Mucosa of stomach (tissue), 1 donor: ENCODE results near the gene ADSS1.

Experiments
- H3K27me3 ChIP-seq: one replicate; pipeline ENCODE4 v1.7.0; 2013; ENCODE audit warnings: mild to moderate bottlenecking, low read length; ENCODE audit not compliant: control insufficient read depth, insufficient read depth
- H3K36me3 ChIP-seq: one replicate; pipeline ENCODE4 v1.7.0; 2013; ENCODE audit warnings: low read length; ENCODE audit not compliant: control insufficient read depth, insufficient read depth
- H3K4me1 ChIP-seq: one replicate; pipeline ENCODE4 v1.7.0; 2013; ENCODE audit warnings: mild to moderate bottlenecking, low read length; ENCODE audit not compliant: control insufficient read depth, insufficient read depth
- H3K4me3 ChIP-seq: one replicate; pipeline ENCODE4 v1.7.0; 2013; ENCODE audit warnings: low read length
- H3K9ac ChIP-seq: one replicate; pipeline ENCODE4 v1.7.0; 2013; ENCODE audit warnings: mild to moderate bottlenecking, low read length, moderate library complexity
- H3K9me3 ChIP-seq: one replicate; pipeline ENCODE4 v1.7.0; 2013; ENCODE audit warnings: mild to moderate bottlenecking, low read length, moderate library complexity; ENCODE audit not compliant: control insufficient read depth
- donor health status: Pancreatic carcinoma.

Gene ADSS1

DNA sequence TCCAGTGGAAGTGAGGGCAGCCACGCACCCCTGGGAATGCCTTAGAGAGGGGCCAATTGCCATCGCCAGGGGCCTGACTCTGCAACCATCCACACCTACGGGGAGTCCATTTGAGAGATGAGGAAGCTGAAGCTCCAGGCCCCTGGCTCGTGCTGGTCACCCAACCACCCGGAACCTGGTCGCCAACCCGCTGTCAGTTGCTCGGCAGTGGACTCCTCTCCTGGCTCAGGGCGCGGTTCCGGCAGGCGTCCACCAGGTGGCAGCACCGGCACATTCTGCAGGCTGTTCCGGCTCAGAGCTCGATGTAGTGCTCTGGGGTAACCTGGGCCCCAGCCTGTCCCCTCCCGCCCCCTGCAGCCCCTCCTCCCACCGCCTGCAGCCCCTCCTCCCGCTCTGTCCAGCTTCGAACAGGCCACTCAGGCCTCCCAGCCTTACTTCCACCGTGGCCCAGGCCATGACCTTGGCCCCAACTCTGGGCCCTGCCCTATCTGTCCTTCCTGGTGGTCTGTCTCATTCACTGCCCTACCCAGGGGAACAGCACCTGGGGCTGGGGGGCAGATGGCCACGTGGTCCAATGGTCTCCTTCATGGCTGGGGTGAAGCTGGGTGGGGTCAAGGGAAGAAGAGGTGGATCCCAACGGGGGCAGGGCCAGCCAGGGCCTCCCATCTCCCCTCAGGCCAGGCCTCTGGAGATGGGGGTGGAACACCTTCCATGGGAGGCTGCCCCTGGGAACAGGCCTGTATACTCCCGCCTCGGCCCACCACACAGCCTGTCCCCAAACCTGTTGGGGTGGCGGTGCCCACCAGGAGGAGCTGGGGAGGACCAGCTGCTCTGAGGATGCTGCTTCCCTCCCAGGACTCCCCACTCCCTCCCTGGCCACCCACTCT is 44.7 kb downstream of the ADSS1 start:
- H3K9ac ChIP-seq, result no peak overlapping the region

DNA sequence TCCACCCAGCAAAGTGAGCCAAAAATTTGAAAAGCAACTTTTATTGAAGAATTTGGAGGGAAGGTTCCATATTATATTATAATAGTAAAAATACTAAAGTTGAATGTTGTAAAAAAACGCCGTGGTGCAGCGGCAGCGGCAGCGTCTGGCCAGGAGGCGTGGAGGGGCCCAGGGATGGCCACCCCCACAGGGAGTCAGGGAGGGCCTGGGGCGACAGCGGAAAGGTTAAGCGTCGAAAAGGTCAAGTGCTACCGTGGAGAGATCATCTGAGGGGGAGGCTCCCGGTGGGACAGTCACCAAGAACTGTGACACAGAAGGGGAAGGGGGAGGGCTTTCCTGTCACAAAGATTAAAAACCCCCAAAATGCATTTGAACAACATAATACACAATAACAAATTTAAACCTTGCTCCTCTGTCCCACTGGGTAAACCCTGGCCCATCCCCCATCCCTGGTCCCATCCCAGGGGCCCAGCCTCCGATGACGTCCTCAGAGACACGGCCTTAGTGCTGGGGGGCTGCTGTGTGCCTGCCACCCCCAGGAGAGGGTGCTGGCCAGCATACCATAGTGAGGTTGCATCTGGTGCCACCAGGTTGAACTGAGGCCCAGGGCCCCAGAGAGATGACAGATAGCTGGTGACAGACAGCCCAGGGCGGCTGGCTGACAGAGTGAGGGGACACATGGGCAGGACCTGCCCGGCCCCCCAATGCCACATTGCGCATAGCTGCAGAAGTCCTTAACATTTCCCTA is 45.5 kb downstream of the ADSS1 start:
- peaks cover 13% of the 10 kb centered on the region for H3K36me3 ChIP-seq
- H3K4me3 ChIP-seq, result no peak overlapping the region
- no peak overlapping the region for H3K9ac ChIP-seq
- H3K27me3 ChIP-seq, result no peaks in the 10 kb centered on the region
- H3K4me1 ChIP-seq, result peaks cover 12% of the 10 kb centered on the region
- H3K9me3 ChIP-seq, result no peaks in the 10 kb centered on the region

More for the DNA sequence above, 44.7 kb downstream of the ADSS1 start:
- H3K36me3 ChIP-seq, result peaks cover 13% of the 10 kb centered on the region
- no peaks in the 10 kb centered on the region for H3K9me3 ChIP-seq
- H3K27me3 ChIP-seq, result no peaks in the 10 kb centered on the region
- H3K4me1 ChIP-seq, result peaks cover 12% of the 10 kb centered on the region
- H3K4me3 ChIP-seq, result no peak overlapping the region

DNA sequence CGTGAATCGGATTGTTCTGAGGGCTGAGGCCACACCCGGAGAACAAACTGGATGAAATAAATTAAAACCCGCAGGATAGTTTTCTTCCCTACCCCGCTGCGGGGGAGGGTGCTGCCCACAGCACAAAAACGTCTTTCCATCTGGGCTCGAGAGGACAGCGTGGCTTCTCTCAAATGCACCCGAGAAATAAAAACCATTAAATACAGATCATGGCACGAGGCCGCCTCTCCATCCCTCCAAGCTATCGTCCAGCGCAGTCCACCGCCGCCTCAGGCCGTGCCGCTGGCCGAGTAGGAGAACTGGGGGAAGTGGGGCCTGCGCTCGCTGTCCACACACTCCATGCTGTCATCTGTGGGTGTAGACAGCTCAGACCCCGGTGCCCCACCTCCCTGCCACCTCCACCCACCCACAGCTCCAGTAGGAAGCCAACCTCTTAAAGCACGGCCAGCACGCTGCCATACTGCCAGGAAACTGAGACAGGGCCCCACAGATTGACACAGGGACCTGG is 46.1 kb downstream of the ADSS1 start:
- Histone ChIP-seq H3K9me3 (no peaks in the 10 kb centered on the region), H3K27me3 (no peaks in the 10 kb centered on the region), H3K36me3 (peaks cover 13% of the 10 kb centered on the region), H3K4me1 (peaks cover 12% of the 10 kb centered on the region), H3K4me3 (no peak overlapping the region), H3K9ac (no peak overlapping the region)

DNA sequence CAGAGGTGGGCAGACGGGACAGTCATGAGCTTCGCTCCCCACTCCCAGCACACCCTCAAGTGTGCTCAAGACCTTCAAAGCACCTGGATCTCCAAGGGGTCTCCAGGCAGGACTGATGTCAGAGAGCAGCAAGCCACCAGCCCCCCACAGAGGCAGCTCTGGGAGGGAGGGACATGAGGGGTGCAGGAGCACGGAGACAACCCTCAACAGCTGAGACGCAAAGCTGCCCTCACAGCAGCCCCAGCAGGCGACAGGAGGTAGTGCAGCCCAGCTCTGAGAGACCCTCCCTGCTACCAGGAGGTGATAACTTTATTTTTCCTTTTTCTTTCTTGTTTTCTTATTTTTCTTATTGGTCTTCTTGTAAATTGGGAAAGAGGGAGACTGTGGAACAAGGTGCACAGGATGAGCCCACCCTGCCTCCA is 46.8 kb downstream of the ADSS1 start:
- Histone ChIP-seq H3K9me3 (no peaks in the 10 kb centered on the region), H3K4me1 (peaks cover 12% of the 10 kb centered on the region), H3K4me3 (no peak overlapping the region), H3K27me3 (no peaks in the 10 kb centered on the region), H3K9ac (no peak overlapping the region), H3K36me3 (peaks cover 13% of the 10 kb centered on the region)

DNA sequence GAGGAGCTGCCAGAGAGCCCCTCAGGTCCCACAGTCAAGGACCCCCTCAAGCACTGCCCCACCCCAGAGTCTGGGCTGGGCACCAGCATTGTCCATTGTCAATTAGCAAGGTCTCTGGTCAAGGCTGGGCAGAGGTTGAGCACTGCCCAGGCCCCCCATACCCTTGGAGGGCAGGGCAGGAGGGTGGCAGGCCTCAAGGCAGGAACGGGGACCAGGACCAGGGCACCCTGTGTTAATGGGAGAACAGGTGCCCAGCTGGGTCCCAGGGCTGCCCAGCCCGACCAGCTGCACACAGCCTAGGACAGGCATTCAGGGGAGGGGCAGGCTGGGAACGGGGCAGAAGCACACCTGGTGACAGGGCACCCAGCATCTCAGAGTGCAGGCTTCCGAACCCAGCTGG is 47.3 kb downstream of the ADSS1 start:
- Histone ChIP-seq H3K9ac (no peak overlapping the region), H3K36me3 (peaks cover 13% of the 10 kb centered on the region), H3K27me3 (no peaks in the 10 kb centered on the region), H3K4me3 (no peak overlapping the region), H3K9me3 (no peaks in the 10 kb centered on the region), H3K4me1 (peaks cover 12% of the 10 kb centered on the region)

DNA sequence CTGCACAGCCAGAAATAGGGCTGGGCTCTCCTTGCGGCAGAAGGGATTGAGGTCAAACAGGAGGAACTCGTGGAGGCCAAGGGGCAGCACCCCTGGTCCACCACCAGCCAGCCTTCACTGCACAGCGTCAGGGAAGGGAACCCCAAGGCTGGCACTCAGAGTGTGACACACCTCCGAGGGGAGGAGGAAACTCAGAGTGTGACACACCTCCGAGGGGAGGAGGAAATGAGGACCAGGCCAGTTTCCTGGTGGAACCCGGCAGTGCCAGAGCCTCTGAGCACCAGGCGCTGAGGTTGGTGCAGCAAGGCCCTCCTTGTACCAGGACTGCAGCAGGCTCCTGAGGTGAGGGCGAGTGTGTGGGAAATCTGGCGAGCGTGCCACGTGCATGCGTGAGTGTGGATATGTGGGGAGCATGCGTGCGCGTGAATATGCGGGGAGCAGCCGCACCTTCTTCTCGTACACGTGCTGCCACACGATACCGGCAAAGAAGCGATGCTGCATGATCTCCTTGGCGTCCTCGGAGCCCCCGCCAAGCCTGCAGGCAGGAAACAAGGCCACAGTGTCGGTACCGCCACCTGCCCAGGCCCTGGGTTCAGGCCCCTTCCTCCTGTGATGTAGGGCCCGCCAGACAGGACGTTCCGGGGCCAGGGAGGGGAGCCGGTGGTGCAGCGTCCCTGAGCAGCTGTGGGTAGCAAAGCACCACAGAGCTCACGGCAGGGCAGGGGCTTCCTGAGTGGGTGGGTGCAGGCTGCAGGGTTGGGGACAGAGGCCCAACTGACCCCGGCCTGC is 48.1 kb downstream of the ADSS1 start:
- Histone ChIP-seq H3K27me3 (no peaks in the 10 kb centered on the region), H3K4me3 (no peak overlapping the region), H3K4me1 (peaks cover 13% of the 10 kb centered on the region), H3K9ac (no peak overlapping the region), H3K36me3 (peaks cover 13% of the 10 kb centered on the region), H3K9me3 (no peaks in the 10 kb centered on the region)

DNA sequence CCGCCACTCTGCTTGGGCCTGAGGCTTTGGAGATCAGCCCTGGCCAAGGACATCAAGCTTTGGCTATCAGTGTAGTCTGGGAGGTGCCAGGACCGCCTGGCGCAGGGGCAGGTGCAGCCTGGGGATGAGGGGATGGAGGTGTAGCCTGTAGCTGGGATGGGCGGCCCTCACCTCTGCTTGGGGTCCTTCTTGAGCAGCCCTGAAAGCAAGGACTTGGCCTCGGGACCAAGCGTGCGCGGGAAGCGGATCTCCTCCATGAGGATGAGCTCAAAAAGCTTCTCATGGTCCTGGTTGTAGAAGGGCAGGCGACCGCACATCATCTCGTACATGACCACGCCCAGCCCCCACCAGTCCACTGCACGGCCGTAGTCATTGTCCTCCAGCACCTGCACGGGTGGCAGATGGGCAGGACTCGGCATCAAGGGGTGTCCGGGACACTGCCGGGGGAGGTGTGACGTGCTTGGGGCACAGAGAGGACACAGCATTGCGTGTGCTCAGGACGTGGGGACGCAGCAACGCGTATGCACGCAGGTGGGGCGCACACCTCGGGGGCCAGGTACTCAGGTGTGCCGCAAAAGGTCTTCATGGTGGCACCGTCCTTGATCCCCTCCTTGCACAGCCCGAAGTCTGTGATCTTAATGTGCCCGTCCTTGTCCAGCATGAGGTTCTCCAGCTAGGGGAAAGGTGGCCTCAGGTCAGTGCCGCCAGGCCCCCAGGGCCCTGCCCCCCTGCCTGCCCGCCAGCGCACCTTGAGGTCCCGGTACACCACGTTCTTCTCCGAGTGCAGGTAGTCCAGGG is 48.9 kb downstream of the ADSS1 start:
- Histone ChIP-seq H3K27me3 (no peaks in the 10 kb centered on the region), H3K9ac (no peak overlapping the region), H3K4me1 (peaks cover 19% of the 10 kb centered on the region), H3K9me3 (no peaks in the 10 kb centered on the region), H3K36me3 (peaks cover 13% of the 10 kb centered on the region), H3K4me3 (no peak overlapping the region)

DNA sequence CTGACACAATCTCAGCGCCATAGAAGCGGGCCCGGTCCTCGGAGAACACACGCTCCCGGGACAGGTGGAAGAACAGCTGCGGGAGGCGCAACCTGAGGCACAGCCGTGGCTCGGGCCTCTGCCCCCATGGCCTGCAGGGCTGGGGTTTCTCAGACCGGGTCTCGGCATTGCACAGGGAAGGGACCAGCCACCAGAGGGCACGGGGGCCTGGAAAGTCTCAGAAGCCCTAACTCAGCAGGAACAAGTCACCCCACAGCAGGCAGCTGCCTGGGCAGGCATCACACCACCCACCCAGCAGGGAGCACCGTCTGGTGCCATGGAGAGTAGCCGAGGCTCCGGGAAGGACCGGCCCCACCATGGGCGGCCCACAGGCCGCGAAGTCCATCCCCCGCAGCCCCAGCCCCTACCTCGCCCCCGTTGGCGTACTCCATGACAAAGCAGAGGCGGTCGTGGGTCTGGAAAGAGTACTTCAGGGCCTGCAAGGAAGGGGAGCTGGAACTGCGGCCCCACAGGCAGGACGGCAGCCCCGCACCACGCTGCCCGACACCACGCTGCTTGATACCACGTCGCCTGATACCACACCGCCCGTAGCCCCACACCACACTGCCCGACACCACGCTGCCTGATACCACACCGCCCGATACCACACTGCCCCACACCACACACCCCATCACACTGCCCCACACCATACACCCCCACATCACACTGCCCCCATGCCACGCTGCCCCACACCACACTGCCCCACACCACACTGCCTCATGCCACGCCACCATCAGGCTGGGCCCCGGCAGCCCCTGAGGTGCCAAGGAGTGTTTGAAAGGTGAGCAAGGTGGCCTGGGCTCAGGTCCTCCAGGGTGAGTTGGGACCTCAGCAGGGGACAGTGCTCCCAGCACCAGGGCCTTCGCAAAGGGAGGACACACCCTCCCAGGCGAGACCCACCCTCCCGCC is 49.8 kb downstream of the ADSS1 start:
- Histone ChIP-seq H3K4me1 (peaks cover 17% of the 10 kb centered on the region), H3K4me3 (no peak overlapping the region), H3K27me3 (no peaks in the 10 kb centered on the region), H3K9ac (no peak overlapping the region), H3K9me3 (no peaks in the 10 kb centered on the region), H3K36me3 (peaks cover 13% of the 10 kb centered on the region)

DNA sequence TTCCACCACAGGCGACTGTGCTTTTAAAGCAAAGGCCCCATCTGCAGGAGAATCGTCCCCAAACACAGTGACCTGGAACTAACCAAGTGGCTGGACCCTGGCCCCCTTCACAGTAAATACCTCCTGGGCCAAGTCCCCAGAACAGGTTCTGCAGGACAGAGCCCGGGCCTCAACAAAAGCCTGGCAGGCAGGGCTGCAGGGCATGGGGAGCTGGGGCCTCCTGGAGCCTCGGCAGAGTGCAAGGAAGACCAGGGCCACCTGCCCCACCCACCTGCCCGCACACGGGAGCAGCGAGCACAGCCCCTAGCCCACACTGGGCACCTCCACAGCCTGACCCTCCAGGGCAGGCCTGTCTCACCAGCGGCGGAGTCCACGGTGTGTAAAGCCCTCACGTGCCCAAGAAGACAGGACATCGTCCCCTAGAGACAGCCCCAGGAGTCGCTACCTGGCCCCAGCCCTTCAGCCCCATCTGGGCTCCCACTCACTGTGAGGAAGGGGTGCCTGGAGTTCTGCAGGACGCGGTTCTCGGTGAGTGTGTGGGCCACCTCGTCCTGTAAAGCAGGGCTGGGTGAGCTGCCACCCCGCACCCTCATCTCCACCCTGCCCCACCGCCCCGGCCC is 50.5 kb downstream of the ADSS1 start:
- Histone ChIP-seq H3K9me3 (no peaks in the 10 kb centered on the region), H3K4me1 (peaks cover 16% of the 10 kb centered on the region), H3K27me3 (no peaks in the 10 kb centered on the region), H3K4me3 (no peak overlapping the region), H3K9ac (no peak overlapping the region), H3K36me3 (peaks cover 13% of the 10 kb centered on the region)

DNA sequence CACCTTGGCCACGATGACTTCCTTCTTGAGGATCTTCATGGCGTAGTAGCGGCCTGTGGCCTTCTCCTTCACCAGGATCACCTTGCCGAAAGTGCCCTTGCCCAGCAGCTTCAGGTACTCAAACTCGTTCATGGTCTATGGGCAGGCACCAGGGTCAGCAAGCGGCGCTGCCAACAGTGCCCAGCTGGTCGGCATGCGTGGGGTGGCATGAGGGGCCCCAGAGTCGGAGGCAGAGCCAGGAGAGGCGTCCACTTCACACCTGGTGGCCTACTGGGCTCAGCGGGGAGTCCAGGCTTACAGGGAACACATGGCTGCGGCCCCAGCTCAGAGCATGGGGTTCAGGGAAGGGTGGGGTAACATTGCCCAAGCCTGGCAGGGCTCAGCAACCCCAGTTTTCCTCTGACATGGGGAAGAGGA is 51.1 kb downstream of the ADSS1 start:
- H3K9me3 ChIP-seq, result no peaks in the 10 kb centered on the region
- peaks cover 16% of the 10 kb centered on the region for H3K4me1 ChIP-seq
- no peaks in the 10 kb centered on the region for H3K27me3 ChIP-seq
- H3K36me3 ChIP-seq, result peaks cover 13% of the 10 kb centered on the region
- no peak overlapping the region for H3K4me3 ChIP-seq
- H3K9ac ChIP-seq, result no peak overlapping the region
